Heart right ventricle (tissue), 16 donors: ENCODE data around the gene KRT77. TPM values are rescaled to one million over a fixed set of nuclear protein-coding genes. Genes with fewer than 3 reads are reported as not detected.
"Not testable (repeated sequence)": the region's sequence is repeated elsewhere in the genome, so short reads cannot be mapped to it uniquely, and the experiment has no call there.

Experiments used
- ATAC-seq, 8 donors: fragments of 200-7000 bp; cut with Tn5 transposase; one replicate each; pipeline ENCODE4 v1.9.1; 2020; ENCODE audit warnings: mild to moderate bottlenecking in 8 of 8, moderate library complexity in 8 of 8, moderate number of reproducible peaks in 1 of 8
- DNase-seq, 2 donors: peaks; one replicate each; pipeline ENCODE4 v3.0.0-alpha.2; 2020
- H3K27ac ChIP-seq, 10 donors: fragments of 200-600 bp; sonication (generic) in 2 of 10; one replicate each; pipeline versions ENCODE4 v1.5.0 to v1.8.0; 2020 to 2022; ENCODE audit warnings: mild to moderate bottlenecking in 3 of 10
- H3K27me3 ChIP-seq, 7 donors: fragments of 200-600 bp; one replicate each; pipeline ENCODE4 v1.8.0; 2021 to 2022; ENCODE audit warnings: mild to moderate bottlenecking in 2 of 7
- H3K36me3 ChIP-seq, 9 donors: fragments of 200-600 bp; sonication (generic) in 1 of 9; one replicate each; pipeline versions ENCODE4 v1.5.0 to v1.8.0; 2020 to 2022; ENCODE audit warnings: mild to moderate bottlenecking in 2 of 9
- H3K4me1 ChIP-seq, 9 donors: fragments of 200-600 bp; sonication (generic) in 1 of 9; one replicate each; pipeline versions ENCODE4 v1.5.0 to v1.8.0; 2020 to 2022; ENCODE audit warnings: mild to moderate bottlenecking in 4 of 9
- H3K4me3 ChIP-seq, 10 donors: fragments of 200-600 bp; sonication (generic) in 2 of 10; one replicate each; pipeline versions ENCODE4 v1.5.0 to v1.8.0; 2020 to 2022; ENCODE audit warnings: mild to moderate bottlenecking in 7 of 10, moderate library complexity in 2 of 10
- H3K9me3 ChIP-seq, 11 donors: fragments of 200-600 bp in 10 of 11; sonication (generic) in 2 of 11; one replicate each; pipeline versions ENCODE4 v1.5.0 to v1.8.0; 2013 to 2022; ENCODE audit warnings: mild to moderate bottlenecking in 2 of 11, control low read depth in 1 of 11, moderate library complexity in 1 of 11
- WGBS, 2 donors: extraction: QIAGEN DNeasy Blood & Tissue Kit; methylation state at CpG; one replicate each; pipeline ENCODE4 v1.1.7; 2013; ENCODE audit warnings: inconsistent platforms in 1 of 2; 5-methylcytosine and 5-hydroxymethylcytosine counted together
- intact Hi-C, 10 donors: fragments of 100-400 bp; cut with DNase I; formaldehyde crosslinking; loops; one replicate each; pipeline versions ENCODE4 v1.11.1 to v1.14.2; 2022
- polyA plus RNA-seq, 2 donors: library from polyadenylated mRNA; stranded (reverse); fragments of 200-250 nt; gene quantifications; one replicate each; pipeline ENCODE4 v1.2.3, GENCODE V29; 2013
- total RNA-seq, 10 donors: library from RNA; stranded (reverse); fragmentation: NEBNext Ultra II Directional in 3 of 10; extraction: Animal tissue kit (Norgen Biotek cat#: 25700) in 3 of 10; gene quantifications; one replicate each; pipeline versions ENCODE4 v1.2.1 to v1.2.4, GENCODE V29; 2021 to 2023
- TF ChIP-seq, protein P1 (sequence below), 9 donors: fragments of 200-600 bp; sonication (generic) in 2 of 9; IDR thresholded peaks; one replicate each; pipeline versions ENCODE4 v1.5.0 to v1.8.0; 2021 to 2022; ENCODE audit warnings: antibody characterized with exemption in 9 of 9, mild to moderate bottlenecking in 5 of 9, moderate library complexity in 1 of 9
- donor health status: Arrhythmogenic right ventricular cardiomyopathy.
- donor health status: ischemic (EF 13 %, LVEDD 7.1; RV severe dilation, severe dysfunction).
- donor health status: healthy with polysubstance abuse.
- donor health status: DM: no; HTN: yes; CAD: no.
- donor health status: DM: no; HTN: no; CAD: no.
- donor health status: ischemic (EF 25% LVEDD 6.9; RV normal size, moderate dysfunction).
- donor health status: ischemic (EF 25% LVEDD 5.7; RV mildly dilated, moderate dysfunction).
- donor health status: healthy.
- donor health status: DM: yes; HTN: yes; CAD: no.
- donor health status: Ischemic cardiomyopathy.
- donor health status: ischemic (EF 35%, LVEDD 5.7; RV mildly dilated, moderate dysfunction).
- donor health status: nonischemic (EF 11% LVEDD 7.7; RV severe dilation, severe dysfunction).
- donor health status: DM: yes; HTN: yes; CAD: no.
- donor health status: PGD.
- donor health status: ischemic (EF 29% LVEDD 5.4; RV normal size, mild dysfunction).
- donor health status: nonischemic (EF 23%, LVEDD 6.1; RV moderate dilation, normal function).

KRT77 gene
- total and polyA plus RNA-seq, 12 donors, result 0.08 TPM; not detected in 11

DNA sequence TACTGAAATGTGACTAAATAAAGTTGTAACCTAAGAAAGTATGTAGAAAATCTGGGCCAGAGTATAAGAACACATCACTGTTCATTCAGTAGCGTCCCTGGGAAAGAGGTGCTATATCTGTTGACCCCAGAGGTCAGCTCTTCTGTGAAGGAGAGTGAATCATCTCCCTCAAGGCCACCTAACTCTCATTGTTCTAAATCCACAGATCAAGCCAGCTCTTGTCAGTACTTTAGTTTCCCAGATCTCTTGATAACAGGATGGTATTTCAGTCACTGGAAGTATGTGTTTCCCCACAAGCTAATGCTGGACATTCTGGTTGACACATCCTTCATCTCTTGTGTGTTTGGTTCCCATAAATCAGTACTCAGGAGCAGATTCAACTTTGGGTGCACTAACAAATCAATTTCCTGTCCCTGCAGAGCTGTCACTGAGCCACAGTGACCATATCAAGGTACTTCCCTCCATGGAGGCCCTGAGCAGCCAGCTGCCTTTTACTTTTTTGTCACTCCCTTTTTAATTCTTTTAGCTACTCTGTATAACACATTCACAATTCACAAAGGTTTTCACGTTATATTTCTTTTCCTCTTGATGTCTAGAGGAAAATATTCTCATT is 30.9 kb downstream of the KRT77 start:
- ATAC-seq (no peak), DNase-seq (no peak)
- H3K4me1 ChIP-seq, result no peaks in the 10 kb centered on the region
- no peak overlapping the region for H3K4me3 ChIP-seq
- no peaks in the 10 kb centered on the region for H3K9me3 ChIP-seq
- no peak overlapping the region for H3K27ac ChIP-seq
- WGBS, 2 donors, result 55 to 56% methylated on average over 2 of the region's 2 CpGs
- H3K27me3 ChIP-seq, result peaks cover 0 to 16% (median 6%) of the 10 kb centered on the region in 7 donors
- H3K36me3 ChIP-seq, result no peaks in the 10 kb centered on the region
- TF ChIP-seq, protein P1, sequence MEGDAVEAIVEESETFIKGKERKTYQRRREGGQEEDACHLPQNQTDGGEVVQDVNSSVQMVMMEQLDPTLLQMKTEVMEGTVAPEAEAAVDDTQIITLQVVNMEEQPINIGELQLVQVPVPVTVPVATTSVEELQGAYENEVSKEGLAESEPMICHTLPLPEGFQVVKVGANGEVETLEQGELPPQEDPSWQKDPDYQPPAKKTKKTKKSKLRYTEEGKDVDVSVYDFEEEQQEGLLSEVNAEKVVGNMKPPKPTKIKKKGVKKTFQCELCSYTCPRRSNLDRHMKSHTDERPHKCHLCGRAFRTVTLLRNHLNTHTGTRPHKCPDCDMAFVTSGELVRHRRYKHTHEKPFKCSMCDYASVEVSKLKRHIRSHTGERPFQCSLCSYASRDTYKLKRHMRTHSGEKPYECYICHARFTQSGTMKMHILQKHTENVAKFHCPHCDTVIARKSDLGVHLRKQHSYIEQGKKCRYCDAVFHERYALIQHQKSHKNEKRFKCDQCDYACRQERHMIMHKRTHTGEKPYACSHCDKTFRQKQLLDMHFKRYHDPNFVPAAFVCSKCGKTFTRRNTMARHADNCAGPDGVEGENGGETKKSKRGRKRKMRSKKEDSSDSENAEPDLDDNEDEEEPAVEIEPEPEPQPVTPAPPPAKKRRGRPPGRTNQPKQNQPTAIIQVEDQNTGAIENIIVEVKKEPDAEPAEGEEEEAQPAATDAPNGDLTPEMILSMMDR (IDR thresholded peaks at IDR 0.05), result no peak
- intact Hi-C loops, result no loop called here

DNA sequence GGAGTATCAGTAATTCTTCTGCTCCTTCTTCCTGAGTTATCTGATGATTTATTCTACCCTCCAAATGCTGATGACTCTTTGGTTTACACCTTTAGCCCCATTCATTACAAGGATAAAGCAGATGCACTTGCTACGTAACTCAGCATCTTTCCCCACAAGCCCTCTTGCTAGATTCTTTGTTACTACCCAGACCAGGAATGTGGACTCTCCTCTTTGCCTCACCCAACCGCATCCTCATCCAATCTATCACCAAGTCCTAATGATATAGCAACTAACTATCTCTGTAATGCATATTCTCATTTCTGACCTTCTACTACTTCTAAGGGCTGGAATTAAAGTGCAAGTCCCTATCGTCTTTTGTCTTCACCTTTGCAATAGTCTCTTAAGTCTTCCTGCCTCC is 32.4 kb downstream of the KRT77 start:
- H3K9me3 ChIP-seq, result no peaks in the 10 kb centered on the region
- ATAC-seq (no peak), DNase-seq (no peak)
- no peak overlapping the region for H3K27ac ChIP-seq
- H3K4me3 ChIP-seq, result no peak overlapping the region
- H3K27me3 ChIP-seq, result peaks cover 0 to 23% (median 10%) of the 10 kb centered on the region in 7 donors
- H3K4me1 ChIP-seq, result no peaks in the 10 kb centered on the region
- intact Hi-C loops, result no loop called here
- no peaks in the 10 kb centered on the region for H3K36me3 ChIP-seq
- 86 to 87% methylated on average over 3 of the region's 3 CpGs for WGBS, 2 donors
- TF ChIP-seq, protein P1 (IDR thresholded peaks at IDR 0.05), result no peak

DNA sequence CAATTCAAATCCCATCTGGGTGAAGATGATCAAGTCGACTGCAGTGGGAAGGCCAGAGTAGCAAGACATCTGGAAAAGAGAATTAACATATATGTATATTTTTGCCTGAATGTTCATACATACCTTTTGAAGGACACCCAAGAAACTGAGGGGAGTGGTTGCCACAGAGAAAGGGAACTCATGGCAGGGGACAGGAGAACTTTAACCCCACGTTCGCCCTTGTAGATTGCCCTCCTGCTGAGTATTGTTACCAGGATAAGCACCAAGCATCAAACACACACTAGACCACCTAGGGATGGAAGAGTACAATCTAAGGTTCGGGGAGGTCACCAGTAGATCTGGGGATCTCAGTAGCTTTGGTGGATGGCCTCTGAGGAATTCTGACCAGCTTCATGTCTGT is 32.8 kb downstream of the KRT77 start:
- H3K27me3 ChIP-seq, result peaks cover 0 to 26% (median 10%) of the 10 kb centered on the region in 7 donors
- H3K9me3 ChIP-seq, result no peaks in the 10 kb centered on the region
- 82 to 83% methylated on average over 4 of the region's 4 CpGs for WGBS, 2 donors
- intact Hi-C loops, result no loop called here
- ATAC-seq (no peak), DNase-seq (no peak)
- TF ChIP-seq, protein P1 (IDR thresholded peaks at IDR 0.05), result no peak
- no peaks in the 10 kb centered on the region for H3K4me1 ChIP-seq
- H3K27ac ChIP-seq, result no peak overlapping the region
- H3K36me3 ChIP-seq, result no peaks in the 10 kb centered on the region
- H3K4me3 ChIP-seq, result no peak overlapping the region

DNA sequence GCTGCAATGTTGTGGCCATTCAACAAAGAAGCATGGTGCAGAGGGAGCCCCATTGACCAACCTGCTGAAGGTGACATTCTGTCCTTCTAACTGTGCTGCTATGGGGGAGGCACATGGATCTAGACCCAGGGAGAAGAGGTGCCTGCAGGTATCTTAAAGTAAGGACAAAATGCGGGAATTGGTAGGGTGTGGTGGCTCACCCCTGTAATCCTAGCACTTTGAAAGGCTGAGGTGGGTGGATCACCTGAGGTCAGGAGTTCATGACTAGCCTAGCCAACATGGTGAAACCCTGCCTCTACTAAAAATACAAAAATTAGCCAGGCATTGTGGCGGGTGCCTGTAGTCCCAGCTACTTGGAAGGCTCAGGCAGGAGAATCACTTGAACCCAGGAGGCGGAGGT is 33.4 kb downstream of the KRT77 start:
- not testable (repeated sequence) for H3K4me3 ChIP-seq, H3K27ac ChIP-seq, H3K36me3 ChIP-seq, H3K9me3 ChIP-seq, DNase-seq, H3K4me1 ChIP-seq, ATAC-seq
- 91 to 99% methylated on average over 3 of the region's 3 CpGs for WGBS, 2 donors
- peaks cover 0 to 31% (median 10%) of the 10 kb centered on the region in 7 donors for H3K27me3 ChIP-seq
- intact Hi-C loops, result loop anchor here in 5 of 10 donors (5.0 to 10.0 kb wide), 2 partner anchors 195 to 197 kb away; no protein-coding TSS in a partner anchor

DNA sequence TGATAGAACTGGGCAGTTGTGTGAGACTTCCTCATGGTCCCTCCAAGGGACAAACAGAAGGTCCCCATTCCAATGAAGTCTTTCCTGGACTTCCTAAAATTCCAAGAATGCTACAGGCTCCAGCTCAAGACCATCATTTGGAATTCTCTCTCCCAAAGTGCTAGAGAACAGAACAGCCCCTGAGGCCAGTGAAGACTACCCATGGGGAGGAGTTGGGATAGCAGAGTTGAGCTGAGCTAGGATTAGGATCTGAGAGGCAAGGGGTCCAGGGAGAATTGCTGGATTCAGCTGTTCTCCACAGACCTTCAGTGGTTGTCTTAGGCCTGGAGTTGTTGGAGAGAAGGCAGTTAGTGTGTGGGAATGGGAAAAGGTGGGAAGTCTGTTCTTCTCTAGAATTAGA is 33.9 kb downstream of the KRT77 start:
- Histone ChIP-seq H3K27ac (no peak overlapping the region), H3K27me3 (peaks cover 0 to 33% (median 10%) of the 10 kb centered on the region in 7 donors), H3K4me1 (no peaks in the 10 kb centered on the region), H3K4me3 (no peak overlapping the region), H3K9me3 (no peaks in the 10 kb centered on the region), H3K36me3 (no peaks in the 10 kb centered on the region)
- TF ChIP-seq, protein P1 (IDR thresholded peaks at IDR 0.05), result no peak
- intact Hi-C loops, result loop anchor here in 5 of 10 donors (5.0 to 10.0 kb wide), 2 partner anchors 195 to 198 kb away; no protein-coding TSS in a partner anchor
- DNase-seq (no peak), ATAC-seq (no peak)
